HG03135 (cell line): ENCODE data around the gene GDF10.
A peak's percentile ranks its signal among the peaks of the same experiment; 100 is the strongest.

Experiments used
- ATAC-seq: cut with Tn5 transposase; IDR thresholded peaks from one replicate; pipeline ENCODE4 v1.9.1; 2021; ENCODE audit warnings: mild to moderate bottlenecking, moderate library complexity; ENCODE audit not compliant: unreplicated experiment

Gene GDF10, protein sequence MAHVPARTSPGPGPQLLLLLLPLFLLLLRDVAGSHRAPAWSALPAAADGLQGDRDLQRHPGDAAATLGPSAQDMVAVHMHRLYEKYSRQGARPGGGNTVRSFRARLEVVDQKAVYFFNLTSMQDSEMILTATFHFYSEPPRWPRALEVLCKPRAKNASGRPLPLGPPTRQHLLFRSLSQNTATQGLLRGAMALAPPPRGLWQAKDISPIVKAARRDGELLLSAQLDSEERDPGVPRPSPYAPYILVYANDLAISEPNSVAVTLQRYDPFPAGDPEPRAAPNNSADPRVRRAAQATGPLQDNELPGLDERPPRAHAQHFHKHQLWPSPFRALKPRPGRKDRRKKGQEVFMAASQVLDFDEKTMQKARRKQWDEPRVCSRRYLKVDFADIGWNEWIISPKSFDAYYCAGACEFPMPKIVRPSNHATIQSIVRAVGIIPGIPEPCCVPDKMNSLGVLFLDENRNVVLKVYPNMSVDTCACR

DNA sequence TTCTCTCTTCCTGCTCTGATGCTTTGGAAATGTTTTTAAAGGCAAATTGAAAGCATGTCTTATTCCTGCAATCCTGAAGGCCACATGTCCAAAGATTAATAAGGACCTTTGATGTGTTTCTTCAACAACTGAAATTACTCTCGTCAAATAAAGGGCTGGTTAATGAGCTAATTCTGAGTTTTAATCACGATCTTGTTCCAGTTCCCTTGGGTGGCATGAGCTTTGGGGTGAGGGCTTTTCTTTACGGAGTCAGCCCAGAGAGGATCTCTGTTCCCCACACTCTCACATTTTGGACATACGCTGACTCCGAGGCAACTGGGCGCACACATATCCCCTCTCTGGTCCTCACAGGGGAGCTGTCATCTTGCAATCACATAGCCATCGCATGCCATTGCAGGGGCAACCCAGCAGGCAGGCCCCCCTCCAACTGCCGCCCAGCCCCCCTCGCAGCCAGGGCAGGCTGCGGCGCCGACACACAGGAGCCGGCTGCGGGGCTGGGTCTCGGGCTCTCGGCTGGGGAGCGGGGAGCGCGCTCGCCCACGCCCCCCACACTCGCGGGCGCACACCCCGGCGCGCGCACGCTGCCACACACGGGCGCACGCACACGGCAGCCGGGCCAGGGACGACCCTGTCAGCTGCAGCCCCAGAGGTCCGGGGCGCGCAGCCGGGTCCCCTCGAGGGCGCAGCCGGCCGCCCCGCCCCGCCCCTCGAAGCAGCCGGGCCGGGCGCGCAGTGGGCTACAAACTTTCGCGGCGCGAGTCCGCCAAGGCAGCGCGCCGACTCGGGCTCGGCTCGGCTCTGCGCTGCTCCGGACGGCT, at the start of gene GDF10:
Gene GDF10 (plus strand): TSS at position 587 of the 818 bp plus-strand sequence. CDS start 455 bp downstream, outside the sequence.
- ATAC-seq = no peak

GRCh38 chr10:47252093-47252780, 47.8 kb upstream of the GDF10 start:
- ATAC-seq = no peak

DNA sequence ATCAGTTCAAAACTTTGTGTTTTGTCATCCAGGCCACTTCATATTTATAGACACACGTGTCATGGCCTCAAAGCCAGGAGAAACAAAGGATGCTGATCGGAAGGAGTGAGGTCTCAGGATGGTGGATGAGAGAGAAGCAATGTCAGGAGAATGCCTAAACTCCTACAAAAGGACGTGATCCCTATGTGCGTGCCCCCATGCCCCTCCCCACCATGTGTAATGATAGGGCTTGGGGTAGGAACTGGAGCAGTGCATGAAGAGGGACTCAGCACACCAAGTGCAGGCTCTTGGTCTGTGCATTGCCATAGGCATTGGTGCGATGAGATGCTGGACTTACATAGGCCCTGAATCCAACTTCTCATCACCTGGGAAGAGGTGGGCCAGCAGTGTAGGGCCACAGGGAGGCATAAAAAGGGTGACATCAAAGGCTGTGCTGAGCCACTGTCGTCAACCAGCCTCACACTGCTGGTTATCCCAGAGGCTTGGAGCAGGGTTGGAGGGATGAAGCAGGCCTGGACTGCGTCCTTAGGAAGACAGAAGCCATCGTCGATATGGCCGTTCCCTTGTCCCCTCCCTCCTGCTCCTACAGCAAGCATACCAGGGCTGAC, 46.9 kb upstream of the GDF10 start:
- ATAC-seq = no peak

DNA sequence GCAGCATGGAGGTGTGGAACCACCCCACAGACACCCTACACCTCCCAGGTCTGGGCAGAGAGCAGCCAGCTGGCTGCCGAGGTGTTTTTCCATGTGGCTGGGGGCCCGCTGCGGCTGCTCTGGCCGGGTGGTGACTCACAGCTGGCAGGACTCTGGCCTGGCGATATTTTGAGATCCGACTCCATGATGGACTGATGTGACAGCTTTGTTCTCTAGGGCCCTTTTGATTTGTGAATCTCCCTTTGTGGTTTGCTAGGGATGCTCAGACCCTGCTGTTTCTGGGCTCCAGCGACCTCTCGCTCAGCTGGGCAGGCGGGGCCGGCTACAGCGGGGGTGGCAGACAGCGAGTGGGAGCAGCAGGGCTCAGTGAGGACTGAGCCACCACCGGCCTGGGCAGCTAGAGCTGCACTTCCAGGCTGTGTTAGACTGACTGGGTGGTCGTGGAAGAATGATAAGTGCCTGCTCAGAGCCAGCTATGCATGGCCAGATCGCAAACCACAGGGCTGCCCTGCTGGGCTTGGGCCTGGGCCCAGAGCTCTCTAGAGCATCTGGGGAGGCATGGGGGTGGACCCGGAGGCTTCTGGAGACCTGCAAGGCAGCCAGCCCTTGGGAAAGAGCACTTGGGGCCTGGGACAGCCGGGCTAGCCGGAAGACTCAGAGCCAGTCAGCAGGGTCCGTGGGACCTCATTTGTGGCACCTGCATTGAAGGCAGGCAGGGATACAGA, 46.2 kb upstream of the GDF10 start:
- no peak for ATAC-seq

- ATAC-seq = no peak
Observed at GRCh38 chr10:47254611-47255010, 45.4 kb upstream of the GDF10 start.

- ATAC-seq = no peak
Observed at GRCh38 chr10:47255033-47255813, 44.8 kb upstream of the GDF10 start.

DNA sequence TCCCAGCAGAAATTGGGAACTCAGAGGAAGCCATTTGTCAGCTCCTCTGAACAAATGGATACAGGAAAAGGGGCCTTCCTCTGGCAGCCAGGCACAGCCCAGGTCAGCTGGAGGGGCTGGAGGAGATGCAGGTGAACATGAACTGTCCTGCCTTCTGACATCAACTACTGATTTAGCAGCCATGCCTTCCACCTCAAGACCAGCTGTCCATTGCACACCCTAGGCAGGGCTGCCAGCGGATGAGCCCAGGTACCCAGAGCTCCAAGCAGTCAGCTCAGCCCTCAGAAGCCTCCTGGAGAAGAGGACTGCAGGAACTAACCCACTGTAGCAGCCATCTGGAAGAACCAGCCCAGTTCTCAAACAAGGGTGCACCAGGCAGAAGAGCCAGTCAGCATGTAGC, 44.1 kb upstream of the GDF10 start:
- ATAC-seq = no peak

- no peak for ATAC-seq
Observed at GRCh38 chr10:47256751-47257336, 43.2 kb upstream of the GDF10 start.

- no peak for ATAC-seq
Observed at GRCh38 chr10:47257396-47258120, 42.4 kb upstream of the GDF10 start.

- ATAC-seq = no peak
Observed at GRCh38 chr10:47258921-47259320, 41.1 kb upstream of the GDF10 start.

- no peak for ATAC-seq
Observed at GRCh38 chr10:47259466-47259865, 40.5 kb upstream of the GDF10 start.

DNA sequence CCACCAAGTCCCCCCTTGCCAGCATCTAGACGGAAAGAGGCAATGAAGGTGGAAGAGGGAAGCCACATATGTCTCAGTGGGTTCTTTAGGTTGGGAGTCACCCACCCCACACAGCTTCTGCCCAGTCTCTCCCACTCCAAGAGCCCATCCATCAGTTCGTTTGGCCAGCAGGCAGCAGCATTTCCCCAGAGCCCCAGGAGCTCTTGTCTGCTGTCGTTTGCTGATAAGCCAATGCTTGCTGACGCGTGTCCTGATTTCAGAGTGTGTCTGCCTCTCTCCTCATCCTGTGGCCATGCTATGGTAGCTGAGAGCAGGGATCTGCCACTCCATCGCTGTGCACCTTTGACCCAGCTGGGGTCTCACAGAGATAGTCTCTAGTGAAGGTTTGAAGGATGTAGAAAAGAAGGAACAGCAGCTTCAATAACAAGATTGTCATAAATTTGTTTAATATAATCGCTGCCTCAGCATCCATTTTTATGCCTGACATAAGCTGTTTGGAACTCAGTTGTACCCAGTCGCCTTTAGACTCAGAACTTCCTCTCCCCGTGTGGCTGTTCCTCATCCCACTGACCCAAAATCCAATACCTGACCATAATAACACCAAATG, 39.4 kb upstream of the GDF10 start:
- ATAC-seq = peak; percentile 19

GRCh38 chr10:47261121-47261520, 38.9 kb upstream of the GDF10 start:
- peak; percentile 95 for ATAC-seq

- ATAC-seq = no peak
Observed at GRCh38 chr10:47261556-47261955, 38.4 kb upstream of the GDF10 start.

- no peak for ATAC-seq
Observed at GRCh38 chr10:47262606-47263533, 37.1 kb upstream of the GDF10 start.

- no peak for ATAC-seq
Observed at GRCh38 chr10:47264797-47265281, 35.2 kb upstream of the GDF10 start.

DNA sequence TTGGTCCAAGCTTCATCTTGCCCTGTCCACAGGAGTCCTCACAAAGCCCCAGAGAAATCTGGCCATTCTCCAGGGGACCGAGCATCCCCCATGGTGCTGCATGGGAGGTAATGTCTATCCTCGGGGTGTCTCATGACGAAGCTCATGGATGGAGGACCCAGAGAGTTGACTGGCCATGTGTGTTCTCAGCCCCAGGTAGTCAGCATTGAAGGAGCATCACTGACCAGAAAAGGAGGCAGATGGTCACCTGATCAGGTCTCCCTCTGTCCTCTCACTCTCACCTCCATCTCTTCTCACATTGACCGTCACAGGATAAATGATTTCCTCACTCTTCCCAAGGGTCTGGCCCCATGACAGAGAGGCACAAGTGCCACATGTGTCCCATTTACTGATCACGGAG, 33.4 kb upstream of the GDF10 start:
- no peak for ATAC-seq
